ENCODE results near the gene OTUB2.

DNA sequence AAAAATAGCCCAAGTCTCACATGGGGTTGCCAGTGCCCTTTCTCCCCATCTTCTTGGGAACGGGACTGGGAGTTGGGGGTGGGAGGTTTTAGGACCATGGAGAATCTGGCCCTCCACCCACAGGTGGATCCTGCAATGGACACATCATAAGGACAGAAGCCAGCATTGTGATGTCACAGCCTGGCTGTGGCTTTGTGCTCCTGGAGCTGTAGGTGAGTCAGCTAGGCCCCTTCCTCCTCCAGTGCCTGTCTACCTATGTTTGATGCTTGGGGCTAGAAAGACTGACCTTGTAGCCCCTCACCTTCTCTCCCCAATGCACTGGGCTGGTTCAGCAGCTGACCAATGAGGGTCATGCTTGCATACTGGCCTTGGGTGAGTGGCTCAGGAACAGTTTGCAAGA, 29.1 kb upstream of the OTUB2 start, which contains the start of gene CCDC197:
- no peak for TF ChIP-seq CTCF (conservative IDR thresholded peaks at IDR 0.05)
- no peak for TF ChIP-seq EZH2 (IDR thresholded peaks at IDR 0.05; ENCODE audit: low read depth)
